ENCODE results near the gene CCDC59. TPM values are rescaled to one million over a fixed set of nuclear protein-coding genes. Genes with fewer than 3 reads are reported as not detected.

Gene CCDC59
- polyA plus RNA-seq, 2 donors, result 35.1 to 40.4 TPM

- 14 to 16% methylated on average over 1 of the region's 1 CpG for WGBS, 2 donors
- Histone ChIP-seq H3K36me3 (ENCODE audit: control insufficient read depth in 2 of 2, insufficient read depth in 2 of 2, low read length in 1 of 2) (no peaks in the 10 kb centered on the region), H3K4me1 (ENCODE audit: control insufficient read depth in 2 of 2, insufficient read depth in 2 of 2, low read length in 1 of 2) (no peaks in the 10 kb centered on the region), H3K9me3 (ENCODE audit: control insufficient read depth in 2 of 2, insufficient read depth in 1 of 2, low read depth in 1 of 2, low read length in 1 of 2) (no peaks in the 10 kb centered on the region), H3K27me3 (ENCODE audit: control insufficient read depth in 1 of 2, insufficient read depth in 2 of 2, low read length in 2 of 2) (no peaks in the 10 kb centered on the region), H3K4me3 (ENCODE audit: low read depth in 1 of 2, low read length in 2 of 2) (no peak overlapping the region), H3K27ac (ENCODE audit: low read depth in 2 of 2, low read length in 1 of 2) (no peak overlapping the region)
These were observed 31.2 kb downstream of the CCDC59 start for GRCh38 chr12:82326905-82327503.

GRCh38 chr12:82325540-82326336 is 32.4 kb downstream of the CCDC59 start:
- no peak overlapping the region for H3K27ac ChIP-seq (ENCODE audit: low read depth in 2 of 2, low read length in 1 of 2)
- H3K4me3 ChIP-seq (ENCODE audit: low read depth in 1 of 2, low read length in 2 of 2), result no peak overlapping the region
- WGBS, 2 donors, result 72 to 74% methylated on average over 4 of the region's 4 CpGs
- no peaks in the 10 kb centered on the region for H3K4me1 ChIP-seq (ENCODE audit: control insufficient read depth in 2 of 2, insufficient read depth in 2 of 2, low read length in 1 of 2)
- H3K9me3 ChIP-seq (ENCODE audit: control insufficient read depth in 2 of 2, insufficient read depth in 1 of 2, low read depth in 1 of 2, low read length in 1 of 2), result no peaks in the 10 kb centered on the region
- H3K27me3 ChIP-seq (ENCODE audit: control insufficient read depth in 1 of 2, insufficient read depth in 2 of 2, low read length in 2 of 2), result no peaks in the 10 kb centered on the region
- H3K36me3 ChIP-seq (ENCODE audit: control insufficient read depth in 2 of 2, insufficient read depth in 2 of 2, low read length in 1 of 2), result no peaks in the 10 kb centered on the region

- no peaks in the 10 kb centered on the region for H3K9me3 ChIP-seq (ENCODE audit: control insufficient read depth in 2 of 2, insufficient read depth in 1 of 2, low read depth in 1 of 2, low read length in 1 of 2)
- H3K27me3 ChIP-seq (ENCODE audit: control insufficient read depth in 1 of 2, insufficient read depth in 2 of 2, low read length in 2 of 2), result no peaks in the 10 kb centered on the region
- H3K4me1 ChIP-seq (ENCODE audit: control insufficient read depth in 2 of 2, insufficient read depth in 2 of 2, low read length in 1 of 2), result no peaks in the 10 kb centered on the region
- H3K27ac ChIP-seq (ENCODE audit: low read depth in 2 of 2, low read length in 1 of 2), result no peak overlapping the region
- no peak overlapping the region for H3K4me3 ChIP-seq (ENCODE audit: low read depth in 1 of 2, low read length in 2 of 2)
- WGBS, 2 donors, result 36 to 55% methylated on average over 1 of the region's 1 CpG
- no peaks in the 10 kb centered on the region for H3K36me3 ChIP-seq (ENCODE audit: control insufficient read depth in 2 of 2, insufficient read depth in 2 of 2, low read length in 1 of 2)
These were observed 38.9 kb downstream of the CCDC59 start for GRCh38 chr12:82319276-82319675.

- Histone ChIP-seq H3K27ac (ENCODE audit: low read depth in 2 of 2, low read length in 1 of 2) (no peak overlapping the region), H3K4me1 (ENCODE audit: control insufficient read depth in 2 of 2, insufficient read depth in 2 of 2, low read length in 1 of 2) (no peaks in the 10 kb centered on the region), H3K27me3 (ENCODE audit: control insufficient read depth in 1 of 2, insufficient read depth in 2 of 2, low read length in 2 of 2) (no peaks in the 10 kb centered on the region), H3K4me3 (ENCODE audit: low read depth in 1 of 2, low read length in 2 of 2) (no peak overlapping the region), H3K36me3 (ENCODE audit: control insufficient read depth in 2 of 2, insufficient read depth in 2 of 2, low read length in 1 of 2) (no peaks in the 10 kb centered on the region), H3K9me3 (ENCODE audit: control insufficient read depth in 2 of 2, insufficient read depth in 1 of 2, low read depth in 1 of 2, low read length in 1 of 2) (no peaks in the 10 kb centered on the region)
- 35 to 40% methylated on average over 8 of the region's 8 CpGs for WGBS, 2 donors
These were observed 43.7 kb downstream of the CCDC59 start for GRCh38 chr12:82314406-82314892.

Other genes starting within 250 kb of the CCDC59 start
- 1 to 10 TPM; 4.6 to 7.1 TPM for gene METTL25, start 142 bp upstream of the CCDC59 start, polyA plus RNA-seq

Data from esophagus (tissue), 2 donors.